Mucosa of gallbladder (tissue), 1 donor: ENCODE data around the gene SP140. TPM values are rescaled to one million over a fixed set of nuclear protein-coding genes. Genes with fewer than 3 reads are reported as not detected.

Source experiments
- DNase-seq: peaks from one replicate; pipeline ENCODE4 v3.0.0-alpha.2; 2020; ENCODE audit warnings: low spot score
- total RNA-seq: library from RNA; stranded (reverse); gene quantifications from one replicate; pipeline ENCODE4 v1.2.1, GENCODE V29; 2021
- donor health status: DM: no; HTN: no; CAD: no.

The SP140 gene
- total RNA-seq, 1 donor from 2014 or later: 4.2 TPM

GRCh38 chr2:230362030-230362691 is 136.6 kb downstream of the SP140 start:
- DNase-seq: no peak

Other genes with a start within 250 kb of the SP140 start
- gene SLC16A14, start 156.8 kb upstream of the SP140 start, total RNA-seq: 8.8 TPM
- 16.2 TPM for gene SP110, start 5.8 kb upstream of the SP140 start, total RNA-seq
- 19.5 TPM for gene SP140L, start 101.5 kb downstream of the SP140 start, total RNA-seq
- gene SP100, start 190.5 kb downstream of the SP140 start, total RNA-seq: 86.6 TPM